PC-3 (cell line): ENCODE measurements around the gene TICRR. TPM values are rescaled to one million over a fixed set of nuclear protein-coding genes. Genes with fewer than 3 reads are reported as not detected.

Experiments
- ATAC-seq: fragments of 200-7000 bp; cut with Tn5 transposase; 2 replicates; pipeline ENCODE4 v1.9.1; 2020; ENCODE audit warnings: mild to moderate bottlenecking, moderate library complexity
- BruUV-seq: library from RNA; stranded (reverse); fragments of 400-500 nt; replicated peaks from 2 replicates; lab custom pipeline; 2021; lab: Mats Ljungman, UMichigan
- CTCF ChIA-PET: fragments of 300-600 bp; sonication (Branson Sonifier 250); formaldehyde crosslinking; loops from one replicate; lab custom pipeline; 2022; ENCODE audit warnings: antibody characterized with exemption; lab: Charles Lee
- POLR2A ChIA-PET: fragments of 300-600 bp; sonication (Branson Sonifier 250); formaldehyde crosslinking; loops from one replicate; lab custom pipeline; 2022; ENCODE audit warnings: antibody characterized with exemption; ENCODE audit not compliant: unreplicated experiment; lab: Charles Lee
- DNase-seq: peaks from one replicate; pipeline ENCODE4 v3.0.0-alpha.2; 2015
- H2AFZ ChIP-seq: fragments of 300-600 bp; sonication (generic); 2 replicates; pipeline ENCODE4 v1.6.0; 2016; ENCODE audit warnings: antibody characterized with exemption, low read length
- H3F3A ChIP-seq: fragments of 300-600 bp; sonication (generic); one replicate; pipeline ENCODE4 v1.6.0; 2017; ENCODE audit warnings: antibody characterized with exemption, low read length, control low read depth, mild to moderate bottlenecking; ENCODE audit not compliant: unreplicated experiment
- H3K27ac ChIP-seq: fragments of 300-600 bp; sonication (generic); 2 replicates; pipeline ENCODE4 v1.5.1; 2016; ENCODE audit warnings: mild to moderate bottlenecking, low read length
- H3K27me3 ChIP-seq: fragments of 300-600 bp; sonication (generic); 2 replicates; pipeline ENCODE4 v1.6.1; 2016; ENCODE audit warnings: low read length, mixed read lengths
- H3K36me3 ChIP-seq: fragments of 300-600 bp; sonication (generic); 2 replicates; pipeline ENCODE4 v1.6.1; 2016; ENCODE audit warnings: low read depth, mixed run types, low read length, mixed read lengths
- H3K4me1 ChIP-seq: fragments of 300-600 bp; sonication (generic); 2 replicates; pipeline ENCODE4 v1.5.1; 2016; ENCODE audit warnings: low read length; ENCODE audit not compliant: insufficient read depth
- H3K4me2 ChIP-seq: fragments of 300-600 bp; sonication (generic); 2 replicates; pipeline ENCODE4 v1.6.0; 2016; ENCODE audit warnings: low read length
- H3K4me3 ChIP-seq: fragments of 300-600 bp; sonication (generic); 2 replicates; pipeline ENCODE4 v1.5.1; 2016; ENCODE audit warnings: mild to moderate bottlenecking, low read length, mixed read lengths
- H3K79me2 ChIP-seq: fragments of 300-600 bp; sonication (generic); 2 replicates; pipeline ENCODE4 v1.6.1; 2017; ENCODE audit warnings: low read length, mixed read lengths
- H3K9ac ChIP-seq: fragments of 300-600 bp; sonication (generic); 2 replicates; pipeline ENCODE4 v1.6.0; 2016; ENCODE audit warnings: mild to moderate bottlenecking, low read length
- H3K9me2 ChIP-seq: fragments of 300-600 bp; sonication (generic); replicated peaks from 2 replicates; pipeline ENCODE4 v1.6.1; 2016; ENCODE audit warnings: mixed run types, low read length, mixed read lengths
- H3K9me3 ChIP-seq: fragments of 300-600 bp; sonication (generic); 2 replicates; pipeline ENCODE4 v1.6.1; 2016; ENCODE audit warnings: low read length, mixed read lengths
- H4K20me1 ChIP-seq: fragments of 300-600 bp; sonication (generic); 2 replicates; pipeline ENCODE4 v1.6.1; 2016; ENCODE audit warnings: low read length, mixed read lengths
- EZH2 ChIP-seq: fragments of 300-600 bp; sonication (generic); IDR thresholded peaks from one replicate; pipeline ENCODE4 v1.6.1; 2017; ENCODE audit warnings: antibody characterized with exemption, mild to moderate bottlenecking, low read length; ENCODE audit not compliant: unreplicated experiment
- EZH2phosphoT487 ChIP-seq: fragments of 300-600 bp; sonication (generic); IDR thresholded peaks from 2 replicates; pipeline ENCODE4 v1.6.1; 2018; ENCODE audit warnings: mild to moderate bottlenecking, antibody characterized with exemption, low read length, borderline replicate concordance
- intact Hi-C: fragments of 100-400 bp; cut with micrococcal nuclease; formaldehyde crosslinking; loops from 2 replicates; pipeline ENCODE4 v1.9.0; 2023
- total RNA-seq: library from RNA; depleted of rRNA; stranded (reverse); fragments of >200 nt; gene quantifications from 2 replicates; pipeline ENCODE4 v1.2.3, GENCODE V29; 2014
- TF ChIP-seq, protein P1 (sequence below): fragments of 300-600 bp; sonication (generic); conservative IDR thresholded peaks from 2 replicates; pipeline ENCODE4 v1.5.1; 2017; ENCODE audit warnings: antibody characterized with exemption, low read depth, mild to moderate bottlenecking, low read length

Gene TICRR
- total RNA-seq, 1 experiment from 2014 or later: 14.3 TPM

DNA sequence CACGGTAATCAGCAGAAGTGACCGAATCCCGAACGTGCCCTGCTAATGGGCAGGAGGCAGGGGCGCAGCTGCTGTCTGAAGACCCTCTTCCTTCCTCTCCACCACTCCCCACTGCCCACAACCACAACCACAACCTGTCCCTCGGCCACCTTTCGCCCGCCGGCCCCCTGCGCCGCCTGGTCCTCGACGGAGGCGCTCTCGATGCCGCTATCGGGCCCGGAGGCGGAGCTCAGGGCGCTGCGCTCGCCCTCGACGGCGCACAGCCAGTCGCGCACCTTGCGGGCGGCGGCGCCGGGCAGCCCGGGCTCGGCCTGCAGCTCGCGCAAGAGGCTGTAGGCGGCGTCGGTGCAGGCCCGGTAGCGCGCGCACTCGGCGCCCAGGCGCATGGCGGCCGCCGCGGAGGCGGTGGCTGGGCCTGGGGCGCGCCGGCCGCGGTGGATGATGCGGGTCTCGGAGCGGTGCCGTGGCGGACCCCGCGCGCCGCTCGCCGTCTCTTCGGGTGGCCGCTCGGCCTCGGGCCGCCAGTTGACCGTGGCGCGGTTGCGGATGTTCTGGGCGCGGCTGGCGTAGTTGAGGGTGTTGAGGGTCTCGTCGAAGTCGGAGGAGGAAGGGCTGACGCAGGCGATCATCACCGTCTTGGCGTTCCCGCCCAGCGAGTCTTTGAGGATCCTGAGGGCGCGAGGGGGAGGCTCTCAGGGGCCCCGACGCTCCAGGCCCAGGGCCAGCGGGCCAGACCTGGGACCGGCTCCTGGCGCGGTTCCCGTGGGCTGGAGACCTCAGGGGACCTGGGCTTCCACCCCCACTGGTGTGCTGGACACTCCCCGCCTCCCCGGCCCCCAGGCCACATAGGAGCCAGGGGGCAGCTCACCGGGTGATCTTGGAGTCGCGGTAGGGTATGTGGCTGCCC lies 73.1 kb downstream of the TICRR start:
- no peak for DNase-seq
- POLR2A ChIA-PET: interaction anchor here (0.7 kb wide), 1 partner anchor 24 kb away, joined by 3 read pairs; no protein-coding TSS in a partner anchor
- peaks cover 27% of the 10 kb centered on the region for H3K36me3 ChIP-seq
- no TSS peak for BruUV-seq
- H3K4me2 ChIP-seq: no peak overlapping the region
- H3K9me3 ChIP-seq: no peaks in the 10 kb centered on the region
- CTCF ChIA-PET: no interaction called here
- no peaks in the 10 kb centered on the region for H3K27me3 ChIP-seq
- TF ChIP-seq, protein P1, sequence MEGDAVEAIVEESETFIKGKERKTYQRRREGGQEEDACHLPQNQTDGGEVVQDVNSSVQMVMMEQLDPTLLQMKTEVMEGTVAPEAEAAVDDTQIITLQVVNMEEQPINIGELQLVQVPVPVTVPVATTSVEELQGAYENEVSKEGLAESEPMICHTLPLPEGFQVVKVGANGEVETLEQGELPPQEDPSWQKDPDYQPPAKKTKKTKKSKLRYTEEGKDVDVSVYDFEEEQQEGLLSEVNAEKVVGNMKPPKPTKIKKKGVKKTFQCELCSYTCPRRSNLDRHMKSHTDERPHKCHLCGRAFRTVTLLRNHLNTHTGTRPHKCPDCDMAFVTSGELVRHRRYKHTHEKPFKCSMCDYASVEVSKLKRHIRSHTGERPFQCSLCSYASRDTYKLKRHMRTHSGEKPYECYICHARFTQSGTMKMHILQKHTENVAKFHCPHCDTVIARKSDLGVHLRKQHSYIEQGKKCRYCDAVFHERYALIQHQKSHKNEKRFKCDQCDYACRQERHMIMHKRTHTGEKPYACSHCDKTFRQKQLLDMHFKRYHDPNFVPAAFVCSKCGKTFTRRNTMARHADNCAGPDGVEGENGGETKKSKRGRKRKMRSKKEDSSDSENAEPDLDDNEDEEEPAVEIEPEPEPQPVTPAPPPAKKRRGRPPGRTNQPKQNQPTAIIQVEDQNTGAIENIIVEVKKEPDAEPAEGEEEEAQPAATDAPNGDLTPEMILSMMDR: no peak
- no peak for TF ChIP-seq EZH2phosphoT487
- no peak for TF ChIP-seq EZH2
- H3K9me2 ChIP-seq: no peaks in the 10 kb centered on the region
- H3F3A ChIP-seq: no peaks in the 10 kb centered on the region
- no peak for ATAC-seq
- H3K4me3 ChIP-seq: no peak overlapping the region
- intact Hi-C loops: no loop called here
- peaks cover 24% of the 10 kb centered on the region for H3K79me2 ChIP-seq
- peaks cover 4% of the 10 kb centered on the region; the same call in 1 of the 2 replicates for H3K4me1 ChIP-seq
- no peak overlapping the region for H3K27ac ChIP-seq
- no peaks in the 10 kb centered on the region for H4K20me1 ChIP-seq
- no peak overlapping the region for H3K9ac ChIP-seq
- H2AFZ ChIP-seq: no peak overlapping the region

DNA sequence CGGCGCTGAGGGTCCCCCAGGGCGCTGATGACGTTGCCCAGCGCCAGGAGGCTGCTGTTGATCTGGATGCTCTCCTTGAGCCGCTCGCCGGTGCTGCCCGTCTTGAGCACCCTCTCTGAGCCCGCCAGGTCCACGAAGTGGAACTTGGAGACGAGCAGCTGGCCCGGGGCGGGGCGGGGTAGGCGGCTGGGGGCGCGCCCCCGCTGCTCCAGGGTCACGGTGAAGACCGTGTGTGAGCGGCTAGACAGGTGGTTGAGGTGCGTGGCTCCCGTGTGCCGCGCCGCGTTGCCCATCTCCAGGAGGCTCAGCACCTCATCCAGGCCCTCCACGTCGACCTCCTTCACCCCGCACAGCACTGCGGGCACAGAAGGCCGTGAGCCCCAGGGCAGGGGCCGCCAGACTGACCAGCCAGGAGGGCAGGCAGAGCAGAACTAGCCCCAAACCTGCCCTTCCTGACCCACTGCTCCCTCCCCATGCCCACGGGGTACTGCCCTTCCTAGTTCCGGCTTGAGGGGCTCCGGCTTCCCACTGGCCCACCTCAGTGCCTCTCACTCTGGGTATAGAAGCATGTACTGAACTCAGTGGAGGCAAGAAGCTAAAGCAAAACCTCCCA lies 73.8 kb downstream of the TICRR start:
- intact Hi-C loops: no loop called here
- H3K4me3 ChIP-seq: no peak overlapping the region
- H4K20me1 ChIP-seq: no peaks in the 10 kb centered on the region
- no peak overlapping the region for H3K9ac ChIP-seq
- H3K4me2 ChIP-seq: no peak overlapping the region
- ATAC-seq (no peak), DNase-seq (no peak)
- no peaks in the 10 kb centered on the region for H3K9me2 ChIP-seq
- no TSS peak for BruUV-seq
- no peaks in the 10 kb centered on the region for H3F3A ChIP-seq
- H3K27ac ChIP-seq: no peak overlapping the region
- no peaks in the 10 kb centered on the region for H3K27me3 ChIP-seq
- ChIA-PET CTCF (no interaction called here), POLR2A (no interaction called here)
- peaks cover 6% of the 10 kb centered on the region; the same call in 1 of the 2 replicates for H3K4me1 ChIP-seq
- H2AFZ ChIP-seq: no peak overlapping the region
- peaks cover 27% of the 10 kb centered on the region for H3K36me3 ChIP-seq
- no peaks in the 10 kb centered on the region for H3K9me3 ChIP-seq
- TF ChIP-seq, protein P1: no peak
- TF ChIP-seq EZH2 (no peak), EZH2phosphoT487 (no peak)
- H3K79me2 ChIP-seq: peaks cover 30% of the 10 kb centered on the region
